RPMI7951 (cell line): ENCODE measurements around the gene TEDDM1. TPM values are rescaled to one million over a fixed set of nuclear protein-coding genes. Genes with fewer than 3 reads are reported as not detected.
"Not testable (repeated sequence)": the region's sequence is repeated elsewhere in the genome, so short reads cannot be mapped to it uniquely, and the experiment has no call there.

Source experiments
- DNase-seq: peaks from one replicate; pipeline ENCODE4 v3.0.0-alpha.2; 2012; ENCODE audit warnings: low read depth
- total RNA-seq: library from RNA; depleted of rRNA; stranded (reverse); fragments of >200 nt; shearing (Covaris generic); gene quantifications from 2 replicates; pipeline ENCODE4 v1.2.3, GENCODE V29; 2014; rRNA removed

TEDDM1 gene
- total RNA-seq, 1 experiment from 2014 or later: not detected

DNA sequence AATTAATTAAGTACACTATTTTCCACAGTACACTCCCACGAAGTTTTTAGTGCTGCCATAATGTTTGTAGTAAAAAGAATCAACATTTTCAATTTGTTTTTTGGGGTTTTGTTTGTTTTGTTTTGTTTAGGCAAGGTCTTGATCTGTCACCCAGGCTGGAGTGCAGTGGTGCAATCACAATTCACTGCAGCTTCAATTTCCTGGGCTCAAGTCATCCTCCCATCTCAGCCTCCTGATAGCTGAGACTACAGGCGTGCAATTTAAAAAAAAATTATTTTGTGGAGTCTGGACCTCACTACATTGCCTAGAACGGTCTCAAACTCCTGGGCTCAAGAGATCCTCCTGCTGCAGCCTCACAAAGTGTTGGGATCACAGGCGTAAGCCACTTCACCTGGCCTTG, 20.3 kb downstream of the TEDDM1 start:
- DNase-seq: no peak

DNA sequence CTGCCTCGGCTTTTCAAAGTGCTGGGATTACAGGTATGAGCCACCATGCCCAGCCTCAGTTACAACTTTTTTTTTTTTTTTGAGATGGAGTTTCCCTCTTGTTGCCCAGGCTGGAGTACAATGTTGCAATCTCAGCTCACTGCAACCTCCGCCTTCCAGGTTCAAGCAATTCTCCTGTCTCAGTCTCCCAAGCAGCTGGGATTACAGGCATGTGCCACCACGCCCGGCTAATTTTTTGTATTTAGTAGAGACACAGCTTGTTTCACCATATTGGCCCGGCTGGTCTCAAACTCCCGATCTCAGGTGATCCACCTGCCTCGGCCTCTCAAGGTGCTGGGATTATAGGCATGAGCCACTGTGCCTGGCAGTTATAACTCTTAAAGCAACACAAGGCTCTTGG, 20.7 kb downstream of the TEDDM1 start:
- not testable (repeated sequence) for DNase-seq

DNA sequence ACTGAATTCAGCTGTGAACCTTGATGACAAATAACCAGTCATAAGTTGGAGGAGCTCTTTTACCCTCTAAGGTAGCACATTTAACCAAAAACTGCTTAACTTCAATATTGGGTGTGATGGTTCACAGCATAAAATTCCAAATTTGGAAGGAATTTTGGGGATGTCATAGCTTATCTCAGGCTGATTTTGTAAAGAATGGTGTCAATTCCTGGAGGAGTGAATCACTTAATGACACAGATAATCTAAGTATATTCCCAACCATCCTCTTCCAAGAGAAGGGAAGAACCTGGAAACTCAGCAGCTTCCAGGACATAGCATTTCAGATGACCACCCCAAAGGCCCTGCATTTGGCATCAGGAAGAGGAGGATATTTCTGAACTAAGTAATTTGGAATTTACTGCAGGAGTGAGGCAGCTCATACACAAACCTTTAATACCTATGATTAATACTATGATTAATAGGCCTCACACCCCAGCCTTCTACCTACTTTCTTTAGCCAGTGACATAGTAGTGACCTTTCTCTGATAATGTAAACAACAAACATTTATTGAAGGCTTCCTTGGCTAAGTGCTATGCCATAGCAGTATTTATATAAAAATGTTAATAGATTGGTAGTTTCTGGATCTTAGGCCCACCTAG, 23.4 kb downstream of the TEDDM1 start:
- DNase-seq: no peak

DNA sequence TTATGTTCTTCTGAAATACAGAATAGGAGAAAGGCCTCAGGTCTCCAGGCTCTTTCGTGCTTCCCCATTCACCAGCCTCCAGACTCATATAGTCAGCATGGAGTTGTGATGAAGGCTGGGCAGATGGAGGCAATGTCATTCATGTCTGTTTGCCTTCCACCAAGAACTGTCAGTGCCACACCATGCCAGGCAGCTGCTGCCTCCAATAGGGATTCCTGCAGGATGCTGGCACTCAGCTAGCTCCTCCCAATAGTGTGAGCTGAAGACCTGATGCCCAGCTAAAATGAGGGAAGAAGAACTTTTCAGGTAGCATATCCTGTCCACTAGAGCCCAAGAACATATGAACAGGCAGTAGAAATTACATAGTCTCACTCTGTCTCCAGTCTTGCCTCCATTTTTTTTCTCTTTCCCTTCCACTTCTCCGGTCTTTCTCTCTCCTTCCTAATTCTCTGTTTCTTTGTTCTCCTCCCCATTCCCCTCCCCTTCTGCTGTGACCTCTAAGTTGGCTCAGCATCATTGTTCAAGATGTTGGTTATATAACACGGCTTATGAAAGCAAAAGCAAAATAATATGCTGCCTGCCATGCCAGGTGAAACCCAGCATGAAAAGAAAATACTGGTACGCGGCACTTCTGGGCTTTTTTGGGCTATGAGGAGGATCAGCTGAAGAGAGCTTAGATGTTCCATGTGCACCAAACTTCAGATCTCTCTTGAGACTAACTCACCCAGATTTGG, 26.2 kb downstream of the TEDDM1 start:
- no peak for DNase-seq

DNA sequence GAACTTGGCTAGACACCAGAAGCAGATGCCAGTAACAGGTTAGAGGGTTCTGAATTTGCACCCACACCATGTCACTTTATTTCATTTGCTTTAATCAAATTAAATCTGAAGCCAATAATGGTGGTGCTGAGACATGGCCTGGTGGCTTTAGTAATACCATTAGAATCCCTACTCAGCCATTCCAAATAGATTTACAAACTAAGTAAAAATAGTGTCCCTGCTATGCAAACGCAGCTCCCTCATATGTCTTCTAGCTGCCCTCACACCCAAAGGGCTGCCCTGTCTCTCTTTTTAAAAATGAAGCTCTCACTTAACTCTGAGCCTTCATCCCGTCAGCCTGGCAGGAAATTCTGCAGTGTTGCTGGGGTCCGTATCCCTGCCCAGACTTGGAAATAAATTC, 29.9 kb downstream of the TEDDM1 start:
- no peak for DNase-seq

DNA sequence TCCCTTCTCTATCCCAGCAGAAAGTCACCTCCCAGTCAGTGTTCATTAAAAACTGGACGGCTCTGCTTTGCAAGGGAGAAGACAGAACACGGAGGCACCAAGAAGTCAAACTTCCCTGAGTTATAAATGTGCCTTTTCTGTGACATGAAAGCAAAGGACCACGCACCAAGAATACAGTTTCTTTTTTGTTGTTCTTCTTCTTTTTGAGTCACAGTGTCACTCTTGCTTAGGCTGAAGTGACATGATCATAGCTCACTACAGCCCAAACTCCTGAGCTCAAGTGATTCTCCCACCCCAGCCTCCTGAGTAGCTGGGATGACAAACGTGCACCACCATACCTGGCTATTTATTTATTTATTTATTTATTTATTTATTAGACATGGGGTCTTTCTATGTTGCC, 31.6 kb downstream of the TEDDM1 start:
- DNase-seq: no peak

DNA sequence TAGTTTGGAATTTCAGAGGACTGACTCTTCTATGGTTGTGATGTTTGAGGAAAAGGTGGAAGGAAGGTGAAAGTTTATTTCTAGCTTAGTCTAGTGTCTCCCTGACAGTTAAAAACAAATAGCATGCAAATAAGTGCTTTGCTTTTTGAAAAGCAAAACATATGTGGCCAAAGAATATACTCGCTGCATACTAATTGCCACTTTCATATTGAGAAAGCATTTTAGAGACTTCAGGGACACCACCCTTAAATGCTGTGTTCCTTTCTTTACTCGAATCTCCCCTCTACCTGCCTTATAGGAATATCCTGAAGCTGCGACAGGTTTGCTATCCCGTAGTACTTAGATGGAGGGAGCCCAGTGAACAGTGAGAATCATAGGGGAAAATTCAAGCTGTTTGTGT, 32.1 kb downstream of the TEDDM1 start:
- DNase-seq: no peak

DNA sequence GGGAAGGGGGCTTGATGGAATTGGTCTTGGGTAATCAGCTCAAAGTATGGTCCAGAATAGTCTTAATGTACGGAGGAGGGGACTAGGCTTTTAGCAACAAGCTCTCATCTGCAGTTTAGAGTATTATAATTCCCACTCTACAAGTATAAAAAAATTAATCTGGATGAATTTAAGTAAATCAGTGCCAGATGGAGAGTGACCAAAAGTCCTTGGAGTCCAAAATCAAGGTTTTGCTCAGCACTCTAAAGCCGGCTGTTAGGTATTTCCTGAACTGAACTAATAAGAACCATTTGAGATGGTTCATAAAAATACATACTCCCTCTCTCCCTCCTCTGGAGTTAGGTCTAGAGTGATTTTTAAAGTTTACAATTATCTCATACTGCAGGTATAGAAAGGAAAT, 32.5 kb downstream of the TEDDM1 start:
- DNase-seq: no peak

DNA sequence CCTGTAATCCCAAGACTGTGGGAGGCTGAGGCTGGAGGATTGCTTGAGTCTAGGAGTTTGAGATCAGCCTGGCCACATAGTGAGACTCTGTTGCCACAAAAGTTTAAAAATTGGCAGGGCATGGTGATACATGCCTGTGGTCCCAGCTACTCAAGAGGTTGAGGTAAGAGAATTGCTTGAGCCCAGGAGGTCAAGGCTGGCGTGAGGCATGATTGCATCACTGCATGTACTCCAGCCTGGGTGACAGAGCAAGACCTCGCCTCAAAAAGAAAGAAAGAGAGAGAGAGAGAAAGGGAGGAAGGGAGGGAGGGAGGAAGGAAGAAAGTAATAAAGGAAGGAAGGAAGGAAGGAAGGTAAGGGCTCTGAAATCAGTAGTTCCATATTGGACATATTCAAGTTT, 33.9 kb downstream of the TEDDM1 start:
- no peak for DNase-seq

DNA sequence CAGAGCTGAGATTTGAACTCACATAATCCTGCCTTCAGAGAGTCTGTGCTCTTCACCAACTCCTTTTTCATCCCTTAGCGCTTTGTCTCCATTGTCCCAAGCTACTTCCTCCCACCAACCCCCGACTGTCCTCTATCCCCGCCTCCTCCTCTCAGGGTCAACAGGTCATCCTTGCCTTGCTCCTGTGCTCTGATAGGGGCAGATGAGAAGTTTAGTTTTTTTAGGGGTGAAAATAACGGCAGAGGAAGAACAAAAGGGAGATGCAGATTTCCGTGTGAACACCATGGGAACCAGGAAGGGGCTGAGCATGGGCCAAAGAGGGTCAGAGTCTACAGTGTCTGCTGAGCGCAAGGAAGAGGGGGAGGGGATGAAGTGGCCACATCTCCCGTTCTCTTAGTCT, 40.8 kb downstream of the TEDDM1 start:
- DNase-seq: no peak

DNA sequence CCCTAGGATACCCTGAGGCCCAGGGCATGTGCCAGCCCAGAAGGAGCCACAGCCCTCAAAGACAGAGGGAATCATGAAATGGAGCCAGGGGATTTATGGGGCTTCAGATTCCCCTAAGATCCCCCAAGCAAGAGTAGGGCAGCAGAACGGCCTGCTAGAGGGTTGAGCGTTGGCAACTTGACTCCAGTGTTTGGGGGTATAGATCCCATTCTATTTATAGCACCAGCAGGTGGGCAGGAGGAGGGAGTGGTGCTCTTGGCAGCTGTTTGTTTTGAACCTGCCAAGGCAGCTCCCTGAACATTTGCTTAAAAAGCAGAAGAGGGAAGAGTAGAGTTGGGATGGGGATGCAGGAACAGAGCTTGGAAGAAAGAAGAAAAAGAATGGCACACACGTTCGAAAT, 42.6 kb downstream of the TEDDM1 start:
- no peak for DNase-seq

DNA sequence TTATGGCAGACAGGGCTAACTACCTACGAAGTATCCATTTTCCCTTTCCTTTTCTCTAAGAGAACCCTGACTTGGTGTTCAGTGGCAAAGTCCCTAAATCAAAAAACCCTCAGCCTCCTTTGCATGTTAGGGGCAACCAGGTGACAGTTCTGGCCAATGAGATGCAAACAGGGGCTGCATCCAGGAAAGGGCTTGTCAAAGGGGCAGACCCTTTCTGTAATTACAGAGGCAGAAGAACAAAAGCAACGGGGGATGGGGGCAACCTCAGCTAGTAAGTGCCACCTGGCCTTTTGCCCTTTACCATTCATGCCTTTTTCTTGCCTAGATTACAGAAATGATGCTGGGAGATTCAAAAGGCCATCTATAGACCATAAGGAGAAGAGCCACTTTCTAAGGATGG, 43.3 kb downstream of the TEDDM1 start:
- no peak for DNase-seq

DNA sequence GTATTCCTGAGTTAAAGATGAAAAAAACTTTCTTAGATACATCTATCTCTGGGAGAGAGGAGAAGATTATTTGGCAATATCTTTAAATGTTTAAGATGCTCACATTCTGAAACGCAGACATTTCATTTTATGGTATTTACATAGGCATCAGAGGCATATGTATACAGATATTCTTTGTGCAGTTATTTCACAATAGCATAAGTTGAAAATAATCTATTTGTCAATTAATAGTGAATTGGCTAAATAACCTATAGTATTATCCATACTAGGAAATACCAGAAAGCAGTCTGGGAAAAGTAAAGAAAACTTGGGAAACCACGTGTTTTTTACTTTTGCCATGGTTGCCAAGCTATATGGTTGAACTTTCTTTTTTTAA, 44.8 kb downstream of the TEDDM1 start:
- DNase-seq: no peak

DNA sequence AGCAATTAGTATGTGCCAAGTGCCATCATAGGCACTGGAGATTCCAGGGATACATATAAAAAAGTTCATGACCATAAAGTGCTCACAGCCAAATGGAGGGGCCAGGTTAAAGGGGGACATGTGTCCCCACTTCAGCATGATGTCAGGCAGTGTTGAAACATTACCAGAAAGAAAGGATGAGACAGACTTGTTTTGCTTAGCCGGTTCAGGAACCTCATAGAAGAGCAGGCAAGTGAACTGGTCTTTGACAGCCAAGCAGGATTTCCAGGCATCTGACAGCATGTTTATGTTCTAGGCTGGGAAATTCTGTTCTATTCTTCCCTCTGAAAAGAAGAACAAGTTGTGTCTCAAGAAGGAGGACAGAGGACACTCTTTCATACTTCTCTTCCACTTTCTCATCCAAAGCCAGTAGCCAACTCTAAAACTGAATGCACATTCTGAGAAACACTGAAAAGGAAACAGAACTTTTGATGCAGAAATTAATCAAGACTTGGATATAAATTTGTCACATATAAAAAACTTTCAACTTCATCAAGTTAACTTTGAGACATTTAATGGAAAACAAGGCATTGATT, 48.6 kb downstream of the TEDDM1 start:
- no peak for DNase-seq

DNA sequence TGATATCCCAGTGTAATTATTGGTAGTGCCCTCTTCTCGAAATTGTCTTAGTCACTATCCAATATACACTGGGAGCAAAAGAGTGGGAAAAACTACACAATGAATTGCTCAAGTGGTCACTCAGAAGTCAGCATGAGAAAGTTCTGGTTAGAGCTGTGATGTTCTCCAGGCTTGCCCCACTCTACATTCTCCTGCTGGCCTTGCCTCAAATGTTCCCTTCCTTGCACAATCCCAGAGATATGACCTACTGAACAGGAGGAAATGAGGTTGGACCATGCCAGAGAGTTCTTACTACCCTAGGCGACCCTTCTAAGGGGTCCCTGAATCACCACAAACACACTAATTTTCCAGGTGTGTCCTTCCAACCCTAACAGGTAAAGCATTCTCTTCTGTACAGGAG, 49.6 kb downstream of the TEDDM1 start:
- no peak for DNase-seq

DNA sequence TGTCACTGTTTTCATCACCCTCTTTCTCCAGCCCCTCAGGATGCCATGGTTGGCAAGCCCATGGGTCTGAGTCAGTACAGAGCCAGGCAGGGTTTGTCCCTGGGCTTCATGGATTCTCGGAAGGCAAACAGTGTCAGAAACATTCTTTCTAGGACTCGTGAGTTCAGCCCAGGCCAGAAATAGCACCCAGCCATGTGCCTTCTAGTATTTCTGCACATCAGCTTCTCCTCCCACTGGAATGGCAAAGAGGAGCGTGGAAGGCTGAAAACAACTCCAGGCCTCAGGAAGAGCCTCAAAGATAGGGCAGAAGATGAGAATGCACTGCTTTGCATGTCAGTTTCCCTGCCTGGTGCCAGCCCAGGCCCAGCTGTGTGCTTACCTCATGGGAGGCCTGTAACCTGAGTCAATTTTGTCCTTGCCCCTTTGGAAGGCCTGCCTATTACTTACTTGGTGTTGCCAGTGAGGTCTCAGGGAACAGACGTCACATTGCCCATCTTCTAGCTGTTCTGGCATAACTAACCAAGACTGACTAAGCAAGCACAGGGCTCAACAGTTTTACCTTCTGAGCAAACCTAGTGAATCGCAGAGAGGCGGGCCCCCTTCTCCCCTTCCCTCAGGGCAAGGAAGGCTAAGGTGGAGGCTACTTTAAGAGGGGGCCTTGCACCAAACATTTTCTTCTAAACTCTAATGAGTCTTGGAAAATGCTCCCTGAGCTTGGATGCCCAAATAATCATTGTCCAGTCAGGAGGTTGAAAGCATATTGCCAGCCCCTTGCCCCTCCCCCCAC, 51.3 kb downstream of the TEDDM1 start:
- DNase-seq: no peak

Other genes with a start within 250 kb of the TEDDM1 start
- gene GLUL, start 8.9 kb downstream of the TEDDM1 start, total RNA-seq: 79.9 and 85.8 TPM in 2 replicates
- not detected in 2 replicates for gene RGSL1, start 49.5 kb upstream of the TEDDM1 start, total RNA-seq
- gene RNASEL, start 188.6 kb upstream of the TEDDM1 start, total RNA-seq: 5.9 and 6.4 TPM in 2 replicates
- 4.1 and 4.6 TPM in 2 replicates for gene RGS16, start 203.7 kb upstream of the TEDDM1 start, total RNA-seq